Occipital lobe (tissue), 2 donors: Measurements from ENCODE around the gene L3HYPDH. TPM values are rescaled to one million over a fixed set of nuclear protein-coding genes. Genes with fewer than 3 reads are reported as not detected.

Experiments
- DNase-seq: peaks from one replicate; lab custom pipeline; 2025; lab: John Stamatoyannopoulos, UW
- total RNA-seq: library from RNA; depleted of rRNA; stranded (reverse); fragments of >200 nt; gene quantifications from one replicate; pipeline ENCODE4 v1.2.3, GENCODE V29; 2014

L3HYPDH gene
- 30.1 TPM for total RNA-seq

DNA sequence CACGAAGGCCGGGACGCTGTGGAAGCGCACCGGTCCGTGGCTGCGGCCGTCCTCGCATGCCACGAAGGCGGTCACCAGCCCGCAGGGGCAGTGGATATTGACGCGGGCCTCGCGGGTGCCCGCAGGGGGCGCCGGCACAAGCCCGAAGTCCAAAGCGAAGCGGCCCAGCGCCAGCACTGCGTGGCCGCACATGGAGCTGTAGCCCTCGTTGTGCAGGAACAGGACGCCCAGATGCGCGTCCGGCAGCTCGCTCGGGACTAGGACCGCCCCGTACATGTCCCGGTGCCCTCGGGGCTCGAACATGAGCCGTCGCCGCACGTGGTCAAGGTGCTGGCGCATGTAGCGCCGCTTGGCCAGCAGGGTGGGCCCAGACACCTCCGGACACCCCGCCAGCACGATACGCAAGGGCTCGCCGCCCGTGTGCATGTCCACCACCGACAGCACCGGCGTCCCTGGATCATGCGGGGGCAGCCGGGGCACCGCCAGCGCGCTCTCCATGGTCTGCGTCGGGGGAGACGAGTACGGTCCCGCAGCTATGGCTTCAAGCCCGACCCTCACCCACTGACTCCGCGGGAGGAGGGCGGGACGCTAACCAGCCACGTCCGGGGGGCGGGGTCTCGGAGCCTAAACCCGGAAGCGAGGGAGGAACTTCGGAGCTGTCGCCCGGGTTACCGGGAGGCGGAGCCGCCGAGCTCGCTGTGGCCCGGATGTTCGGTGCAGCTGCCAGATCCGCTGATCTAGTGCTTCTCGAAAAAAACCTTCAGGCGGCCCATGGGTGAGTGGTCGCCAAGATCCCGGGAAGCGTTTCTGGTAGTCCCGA, at the start of gene L3HYPDH, which contains the start of gene JKAMP:
Gene L3HYPDH (minus strand): TSS at position 590 of the 820 bp plus-strand sequence. CDS start 92 bp downstream, at position 498.
Gene JKAMP (plus strand): TSS at position 699 of the 820 bp plus-strand sequence. CDS start 73 bp downstream, at position 772.
- DNase-seq: peak; percentile 87

DNA sequence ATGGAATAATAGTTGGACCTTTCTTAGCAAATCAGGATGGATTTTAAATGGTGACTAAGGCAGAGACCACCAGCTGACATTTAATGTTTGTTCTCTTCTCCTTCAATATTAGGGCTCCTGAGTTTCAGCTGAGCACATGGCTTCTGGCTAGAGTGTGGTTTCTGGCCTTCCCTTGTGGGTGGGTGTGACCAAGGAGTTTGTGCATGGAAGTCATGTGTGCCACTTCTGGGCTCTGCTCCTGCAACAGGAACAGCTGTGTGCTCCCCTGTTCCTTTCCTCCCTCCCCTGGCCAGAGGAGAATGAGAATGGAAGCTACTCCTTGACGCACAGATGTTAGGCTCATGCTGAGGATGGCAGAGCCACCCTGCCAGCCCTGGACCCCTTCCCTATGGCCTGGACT, 48.2 kb upstream of the L3HYPDH start:
- no peak for DNase-seq

DNA sequence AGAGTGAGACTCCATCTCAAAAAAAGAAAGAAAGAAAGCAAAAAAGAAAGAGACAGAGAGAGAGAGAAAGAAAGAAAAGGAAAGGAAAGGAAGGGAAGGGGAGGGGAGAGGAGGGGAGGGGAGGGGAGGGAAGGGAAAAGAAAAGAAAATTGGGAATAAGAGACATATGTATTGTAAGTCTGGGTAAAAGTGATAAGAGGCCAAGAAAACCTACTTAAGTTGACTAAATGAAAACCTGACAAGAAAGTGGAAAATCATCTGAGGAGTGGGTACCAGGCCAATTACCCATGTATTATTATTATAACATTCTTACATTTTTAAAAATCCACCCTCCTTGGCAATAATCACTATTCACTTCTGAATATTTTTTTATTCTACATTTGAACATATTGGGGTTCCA, 46.1 kb upstream of the L3HYPDH start:
- DNase-seq: no peak

- DNase-seq: no peak
Measured at GRCh38 chr14:59529189-59529588, 45.0 kb upstream of the L3HYPDH start.

DNA sequence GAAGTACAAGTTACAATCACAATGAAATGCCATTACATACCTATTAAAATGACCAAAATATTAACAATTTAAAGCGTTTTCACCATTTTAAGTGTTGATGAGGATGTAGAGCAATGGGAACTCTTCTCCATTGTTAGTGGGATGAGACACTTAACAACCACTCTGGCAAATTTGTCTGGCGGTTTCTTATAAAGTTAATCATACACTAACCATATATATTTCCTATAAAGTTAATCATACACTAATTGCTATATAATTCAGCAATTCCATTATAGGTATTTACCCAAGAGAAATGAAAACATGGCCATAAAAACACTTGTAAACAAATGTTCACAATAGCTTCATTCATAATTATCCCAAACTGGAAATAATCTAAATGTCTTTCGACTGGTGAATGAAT, 36.0 kb upstream of the L3HYPDH start:
- no peak for DNase-seq

DNA sequence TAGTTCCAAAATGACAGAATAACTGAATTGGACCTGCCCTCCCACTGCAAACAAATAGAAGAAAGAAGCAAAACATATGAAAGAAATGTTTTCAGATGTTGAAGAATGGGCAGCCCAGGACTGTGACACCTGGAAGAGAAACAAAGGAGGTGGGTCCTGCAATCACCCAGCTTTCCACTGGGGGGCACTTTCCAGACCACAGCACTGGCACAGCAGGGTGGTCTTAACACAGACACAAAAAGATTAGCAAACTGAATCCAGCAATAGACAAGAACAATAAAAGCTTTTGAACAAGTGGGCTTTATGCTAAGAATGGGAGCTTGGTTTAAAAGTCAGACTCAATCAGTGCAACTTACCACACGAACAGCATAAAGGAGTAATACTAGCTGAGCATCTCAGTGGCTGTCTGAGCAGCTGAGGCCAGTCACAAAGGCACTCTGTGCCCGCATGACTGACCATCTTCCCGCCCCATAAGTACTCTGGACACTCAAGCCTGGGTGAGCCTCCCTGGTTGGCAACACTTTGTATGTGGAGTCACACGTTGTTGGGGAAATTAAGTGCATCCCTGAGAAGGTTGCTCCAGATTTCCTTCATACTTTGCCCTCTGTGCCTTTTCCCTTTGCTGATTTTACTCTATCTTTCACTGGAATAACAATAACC, 27.8 kb upstream of the L3HYPDH start:
- DNase-seq: no peak

- no peak for DNase-seq
Measured at GRCh38 chr14:59510966-59511365, 26.8 kb upstream of the L3HYPDH start.

GRCh38 chr14:59510001-59510400, 25.8 kb upstream of the L3HYPDH start:
- no peak for DNase-seq

- DNase-seq: no peak
Measured at GRCh38 chr14:59509101-59509500, 24.9 kb upstream of the L3HYPDH start.

DNA sequence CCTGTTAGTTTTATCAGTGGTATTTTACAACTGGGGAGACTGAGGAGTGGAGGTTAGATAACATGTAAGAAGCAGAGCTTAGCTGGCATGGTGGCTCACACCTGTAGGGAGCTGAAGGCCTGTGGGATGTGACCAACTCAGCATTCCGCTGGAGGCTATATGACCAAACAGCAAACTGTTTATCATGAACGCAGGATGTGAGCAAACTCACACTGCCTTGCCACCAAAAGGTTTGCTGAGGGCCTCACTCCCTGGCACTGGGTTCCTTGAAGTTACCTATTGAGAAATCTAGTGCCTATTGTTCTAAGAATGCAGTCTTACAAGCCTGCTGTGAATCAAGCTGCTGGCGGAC, 23.5 kb upstream of the L3HYPDH start:
- DNase-seq: no peak

- DNase-seq: peak; percentile 15
Measured at GRCh38 chr14:59507063-59507751, 23.0 kb upstream of the L3HYPDH start.

DNA sequence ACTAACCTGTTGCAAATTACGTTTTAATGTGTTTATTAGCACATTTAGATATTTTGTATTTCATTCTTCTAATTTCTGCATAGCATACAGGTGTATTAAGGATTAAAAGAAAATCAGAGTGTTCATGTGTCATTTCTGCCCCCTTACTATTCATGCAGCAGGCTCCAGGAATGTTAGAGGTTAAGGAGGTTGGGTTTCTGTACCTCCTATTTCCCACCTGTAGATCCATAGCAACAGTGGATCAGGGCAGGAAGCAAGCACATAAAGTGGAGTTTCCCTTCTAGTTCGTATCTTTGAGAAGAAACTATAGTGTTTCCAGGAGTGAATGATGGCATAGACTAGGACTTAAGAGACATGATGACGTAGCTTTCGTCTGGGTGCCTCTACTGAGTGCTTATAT, 19.0 kb upstream of the L3HYPDH start:
- no peak for DNase-seq

- no peak for DNase-seq
Measured at GRCh38 chr14:59500732-59501131, 16.5 kb upstream of the L3HYPDH start.

DNA sequence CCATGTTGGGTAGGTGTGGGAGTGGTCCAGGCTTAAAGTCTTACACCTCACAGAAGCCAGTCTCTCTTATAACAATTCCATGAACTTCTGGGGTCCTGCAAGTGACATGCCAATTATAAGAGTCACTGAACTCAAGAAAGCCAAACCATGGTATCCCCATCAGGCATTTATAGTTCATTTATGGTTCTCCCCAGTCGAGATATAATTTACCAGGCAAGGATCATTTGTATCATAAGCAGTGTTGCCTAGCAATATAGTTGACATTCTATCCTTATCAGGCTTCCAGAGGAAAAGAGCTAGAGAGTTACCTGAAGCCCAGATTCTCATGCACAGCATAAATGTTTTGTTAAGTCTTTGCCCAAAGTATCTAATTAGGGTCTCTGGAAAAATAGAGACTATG, 8.2 kb upstream of the L3HYPDH start:
- no peak for DNase-seq

GRCh38 chr14:59490756-59491155, 6.5 kb upstream of the L3HYPDH start:
- no peak for DNase-seq

DNA sequence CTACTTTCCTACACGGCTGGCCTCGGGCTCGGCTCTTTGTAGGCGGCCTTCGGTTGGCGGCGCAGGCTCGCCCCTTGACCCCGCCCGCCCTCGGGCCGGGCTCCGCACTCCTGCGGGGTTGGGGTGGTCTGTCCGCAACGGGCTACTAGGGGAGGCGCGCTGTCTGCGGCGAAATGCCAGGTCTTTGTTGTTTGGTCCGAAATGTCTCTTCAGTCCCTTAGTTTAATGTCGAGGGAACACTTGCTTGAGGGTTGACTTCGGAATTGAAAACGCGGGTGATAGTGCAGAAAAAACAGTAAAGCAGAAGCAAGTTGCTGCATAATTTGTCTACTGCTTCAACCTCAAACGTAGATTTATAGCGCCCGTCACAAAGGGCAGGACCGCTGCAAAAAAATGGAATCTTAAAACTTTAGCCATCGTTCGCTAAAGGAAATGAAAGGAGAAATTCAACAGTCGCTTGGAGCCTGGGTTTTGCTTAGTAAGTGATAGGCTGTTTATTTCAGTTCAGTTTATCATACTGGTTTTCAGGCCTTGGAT, 499 bp upstream of the L3HYPDH start:
- DNase-seq: no peak

GRCh38 chr14:59483363-59483762, 845 bp downstream of the L3HYPDH start:
- DNase-seq: peak; percentile 34

DNA sequence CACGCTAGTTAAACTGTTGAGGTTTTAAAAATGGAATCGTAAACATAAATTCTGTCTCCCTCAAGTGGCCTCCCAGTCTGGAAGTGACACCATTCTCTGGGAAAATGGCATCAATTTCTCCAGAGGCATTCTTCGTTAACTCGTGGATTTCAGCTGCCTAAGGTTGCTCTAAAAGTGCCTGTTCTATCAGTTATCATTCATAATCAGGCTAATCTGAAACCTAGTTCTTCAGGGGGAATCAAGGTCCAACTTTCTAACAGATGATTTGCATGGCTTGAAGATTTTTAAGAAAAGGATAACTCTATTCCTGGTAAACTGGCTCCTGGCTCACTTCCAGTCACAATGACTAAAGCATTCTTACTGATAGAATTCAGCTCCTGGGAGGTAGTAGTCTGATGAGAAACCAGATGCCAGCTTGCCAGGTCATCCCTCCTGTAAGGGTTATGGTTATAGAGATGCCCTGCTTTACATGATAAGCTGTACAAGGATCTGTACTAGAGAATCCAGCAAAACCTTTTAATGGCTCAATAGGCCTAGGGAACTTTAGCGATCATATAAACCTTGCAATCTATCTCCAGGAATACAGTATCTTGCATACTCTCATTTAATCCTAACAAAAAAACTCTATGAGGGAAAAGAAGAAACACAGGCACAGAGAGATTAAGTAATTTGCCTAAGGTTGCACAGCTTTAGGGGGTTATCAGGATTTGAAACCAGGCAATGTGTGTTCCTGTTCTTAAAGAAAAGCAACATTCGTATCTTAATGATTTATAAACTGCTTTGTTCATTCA, 1.5 kb downstream of the L3HYPDH start:
- DNase-seq: peak; percentile 12

DNA sequence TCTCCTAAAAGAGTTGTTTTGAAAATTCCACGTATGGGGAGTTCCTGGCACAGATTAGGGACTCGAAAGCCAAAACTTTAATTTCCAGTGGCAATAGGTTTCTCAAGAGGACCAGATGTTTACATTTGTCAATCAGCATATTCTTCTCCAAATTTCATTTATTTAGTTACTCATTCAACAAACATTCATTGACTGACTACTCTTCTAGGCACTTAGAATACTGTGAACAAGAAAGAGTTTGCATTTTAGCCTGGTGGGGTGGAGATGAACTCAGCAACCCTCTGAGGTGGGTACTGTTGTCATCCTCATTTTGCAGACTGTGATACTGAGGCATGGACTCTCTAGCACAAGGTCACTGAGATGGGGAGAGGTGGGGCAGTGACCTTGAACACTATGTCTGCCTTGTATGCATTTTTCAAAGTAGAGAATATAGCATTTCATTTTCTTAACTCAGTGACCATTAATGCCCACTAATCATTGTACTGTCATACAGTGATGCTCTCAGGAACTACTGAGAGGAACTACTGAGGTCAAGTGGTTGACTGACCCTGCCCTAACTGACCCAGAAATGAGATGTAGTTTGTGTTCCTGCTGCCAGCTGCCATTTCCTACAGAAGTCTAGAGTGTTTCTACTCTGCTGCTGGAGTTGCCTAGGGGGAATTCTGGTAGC, 2.2 kb downstream of the L3HYPDH start:
- no peak for DNase-seq

DNA sequence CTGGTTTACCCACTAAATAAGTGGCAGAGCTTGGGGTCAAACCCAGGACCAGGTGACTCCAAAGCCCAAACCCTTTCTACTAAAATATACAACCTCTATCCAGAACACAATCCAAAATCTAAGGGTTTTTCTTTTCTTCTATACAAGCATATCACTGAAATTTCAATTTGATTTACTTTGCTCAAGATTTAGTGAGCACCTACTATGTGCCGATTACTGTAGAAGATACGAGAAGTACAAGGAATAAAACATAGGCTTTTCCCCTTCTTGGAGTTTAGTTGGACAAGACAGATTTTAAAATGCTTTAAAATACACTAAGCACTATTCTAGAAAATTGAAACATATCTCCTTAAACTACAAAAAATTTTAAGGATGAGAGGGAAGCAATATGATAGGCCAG, 2.8 kb downstream of the L3HYPDH start:
- DNase-seq: no peak

DNA sequence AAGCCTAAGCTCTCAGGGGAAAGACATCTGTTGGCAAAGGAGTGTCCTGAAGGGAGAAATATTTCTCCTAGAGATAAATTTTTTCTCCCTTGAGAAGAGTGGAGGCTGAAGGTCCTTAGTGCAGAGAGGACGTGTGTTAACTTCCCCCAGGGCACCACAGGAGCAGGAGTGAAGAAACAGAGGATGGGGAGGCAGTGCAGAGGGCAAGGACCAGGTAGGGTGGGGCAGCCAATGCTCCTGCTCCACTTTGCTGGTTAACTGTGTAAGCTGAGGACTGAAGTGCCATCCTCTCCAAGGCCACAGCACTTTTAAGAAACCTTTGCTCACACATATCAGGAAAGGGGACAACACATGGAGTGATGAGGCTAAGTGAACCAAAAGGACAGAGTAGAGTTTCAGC, 4.0 kb downstream of the L3HYPDH start:
- no peak for DNase-seq
